Large intestine (tissue), 3 donors: ENCODE results near the gene EPB42. TPM values are rescaled to one million over a fixed set of nuclear protein-coding genes. Genes with fewer than 3 reads are reported as not detected.
"Not testable (repeated sequence)": the region's sequence is repeated elsewhere in the genome, so short reads cannot be mapped to it uniquely, and the experiment has no call there.

ENCODE experiments used
- DNase-seq, 2 donors: peaks; one replicate each; pipeline versions ENCODE4 v3.0.0 to v3.0.0-alpha.2; 2013
- H3K27ac ChIP-seq: one replicate; pipeline ENCODE4 v1.5.1; 2013; ENCODE audit warnings: low read length
- H3K27me3 ChIP-seq: 2 replicates; pipeline ENCODE4 v1.6.1; 2013; ENCODE audit warnings: low read length; ENCODE audit not compliant: control insufficient read depth, insufficient read depth
- H3K36me3 ChIP-seq: 2 replicates; pipeline ENCODE4 v1.6.1; 2013; ENCODE audit warnings: low read length; ENCODE audit not compliant: control insufficient read depth, insufficient read depth
- H3K4me1 ChIP-seq: one replicate; pipeline ENCODE4 v1.6.1; 2013; ENCODE audit warnings: low read length; ENCODE audit not compliant: control insufficient read depth, insufficient read depth
- H3K4me3 ChIP-seq: one replicate; pipeline ENCODE4 v1.5.1; 2013; ENCODE audit warnings: low read length
- H3K9me3 ChIP-seq: one replicate; pipeline ENCODE4 v1.6.1; 2013; ENCODE audit warnings: mild to moderate bottlenecking, low read depth, low read length, moderate library complexity; ENCODE audit not compliant: control insufficient read depth
- WGBS: methylation state at CpG from one replicate; pipeline ENCODE4 v1.1.5; 2013; ENCODE audit warnings: low lambda C conversion rate; ENCODE audit not compliant: insufficient coverage; 5-methylcytosine and 5-hydroxymethylcytosine counted together
- polyA plus RNA-seq: library from polyadenylated mRNA; unstranded; fragments of 120-200 nt; gene quantifications from one replicate; pipeline ENCODE4 v1.2.1, GENCODE V29; 2013

Gene EPB42
- polyA plus RNA-seq, 1 donor, result 2.8 TPM

DNA sequence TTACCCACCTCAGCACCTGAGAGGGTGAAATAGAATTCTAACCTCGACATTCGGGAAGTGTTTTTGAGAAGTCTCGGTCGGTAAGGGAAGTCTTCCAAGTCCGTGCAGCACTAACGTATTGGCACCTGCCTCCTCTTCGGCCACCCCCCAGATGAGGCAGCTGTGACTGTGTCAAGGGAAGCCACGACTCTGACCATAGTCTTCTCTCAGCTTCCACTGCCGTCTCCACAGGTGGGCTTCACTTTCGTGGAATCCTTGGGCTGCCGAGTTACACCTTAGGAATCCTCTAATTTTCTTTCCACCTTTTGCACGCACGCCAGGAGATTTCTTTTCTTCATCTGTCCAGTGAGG lies 34.8 kb downstream of the EPB42 start:
- DNase-seq, result peak in 1 of 2 donors; percentile 61
- H3K4me1 ChIP-seq, result peaks cover 6% of the 10 kb centered on the region
- peak overlapping the region; percentile 85 for H3K27ac ChIP-seq
- no peaks in the 10 kb centered on the region for H3K9me3 ChIP-seq
- WGBS, result no CpG with 5 or more reads among the region's 13 CpGs
- H3K4me3 ChIP-seq, result peak overlapping the region; percentile 63
- no peaks in the 10 kb centered on the region for H3K27me3 ChIP-seq
- H3K36me3 ChIP-seq, result peaks cover 31% of the 10 kb centered on the region

DNA sequence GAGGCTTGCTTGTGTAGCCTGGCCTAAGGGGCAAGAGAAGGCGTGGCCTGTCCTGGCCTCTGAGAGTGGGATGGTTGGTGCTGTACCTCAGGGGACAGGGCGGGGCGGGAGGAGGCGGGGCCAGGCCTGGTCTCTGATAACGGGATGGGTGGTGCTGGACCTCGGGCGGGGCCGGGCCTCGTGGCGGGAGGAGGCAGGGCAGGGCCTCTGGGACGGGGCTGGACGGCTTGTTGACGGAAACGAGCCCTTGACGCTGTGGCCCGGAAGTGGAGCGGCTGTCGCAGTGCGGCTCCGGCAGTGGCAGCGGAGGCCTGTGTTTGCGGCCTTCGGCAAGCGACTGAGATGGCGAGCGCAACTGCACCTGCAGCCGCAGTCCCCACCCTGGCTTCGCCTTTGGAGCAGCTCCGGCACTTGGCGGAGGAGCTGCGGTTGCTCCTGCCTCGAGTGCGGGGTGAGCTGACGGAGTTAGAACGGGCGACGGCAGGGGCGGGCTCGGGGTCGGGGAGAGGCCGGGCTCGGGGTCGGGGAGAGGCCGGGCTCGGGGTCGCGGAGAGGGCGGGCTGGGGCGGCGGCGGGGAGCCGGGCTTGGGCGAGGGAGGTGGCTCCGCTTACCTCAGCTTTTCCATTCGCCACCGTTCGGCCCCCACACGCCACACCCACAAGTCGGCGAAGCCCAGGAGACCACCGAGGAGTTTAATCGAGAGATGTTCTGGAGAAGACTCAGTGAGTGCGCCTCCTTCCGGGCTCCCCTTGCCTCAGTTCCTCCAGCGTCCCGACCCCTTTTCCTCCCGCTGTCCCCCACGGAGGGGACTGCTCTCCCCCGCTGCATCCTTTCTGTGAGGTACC lies 35.4 kb downstream of the EPB42 start, which contains the start of gene CCNDBP1:
Gene CCNDBP1 (plus strand): TSS at position 247 of the 846 bp plus-strand sequence. CDS start 96 bp downstream, at position 343.
- no CpG with 5 or more reads among the region's 69 CpGs for WGBS

GRCh38 chr15:43184407-43185124 lies 36.3 kb downstream of the EPB42 start:
- Histone ChIP-seq H3K36me3 (peaks cover 17% of the 10 kb centered on the region), H3K4me1 (peaks cover 6% of the 10 kb centered on the region), H3K4me3 (peak overlapping the region; percentile 63), H3K27me3 (no peaks in the 10 kb centered on the region), H3K27ac (peak overlapping the region; percentile 52), H3K9me3 (no peaks in the 10 kb centered on the region)
- DNase-seq, result peak in 1 of 2 donors; percentile 10
- WGBS, result 100% methylated on average over 1 of the region's 9 CpGs

More for the DNA sequence above, 35.4 kb downstream of the EPB42 start, which contains the start of gene CCNDBP1:
- Histone ChIP-seq H3K9me3 (no peaks in the 10 kb centered on the region), H3K4me3 (peak within 1 kb of the TSS; percentile 63), H3K27me3 (no peaks in the 10 kb centered on the region), H3K4me1 (peaks cover 6% of the 10 kb centered on the region), H3K27ac (peak within 1 kb of the TSS; percentile 85), H3K36me3 (peaks cover 25% of the 10 kb centered on the region)
- peak; percentile 95 to 98 for DNase-seq

GRCh38 chr15:43183270-43183669 lies 37.5 kb downstream of the EPB42 start:
- peaks cover 10% of the 10 kb centered on the region for H3K36me3 ChIP-seq
- no peaks in the 10 kb centered on the region for H3K27me3 ChIP-seq
- no peak overlapping the region for H3K27ac ChIP-seq
- 92% methylated on average over 2 of the region's 3 CpGs for WGBS
- H3K4me1 ChIP-seq, result peaks cover 6% of the 10 kb centered on the region
- no peak for DNase-seq
- H3K4me3 ChIP-seq, result no peak overlapping the region
- no peaks in the 10 kb centered on the region for H3K9me3 ChIP-seq

DNA sequence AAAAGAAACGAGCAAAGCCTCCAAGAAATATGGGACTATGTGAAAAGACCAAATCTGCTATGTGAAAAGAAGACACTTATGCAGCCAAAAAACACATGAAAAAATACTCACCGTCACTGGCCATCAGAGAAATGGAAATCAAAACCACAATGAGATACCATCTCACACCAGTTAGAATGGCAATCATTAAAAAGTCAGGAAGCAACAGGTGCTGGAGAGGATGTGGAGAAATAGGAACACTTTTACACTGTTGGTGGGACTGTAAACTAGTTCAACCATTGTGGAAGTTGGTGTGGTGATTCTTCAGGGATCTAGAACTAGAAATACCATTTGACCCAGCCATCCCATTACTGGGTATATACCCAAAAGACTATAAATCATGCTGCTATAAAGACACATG lies 43.7 kb downstream of the EPB42 start:
- not testable (repeated sequence) for H3K9me3 ChIP-seq, DNase-seq, H3K4me1 ChIP-seq, H3K27me3 ChIP-seq, H3K4me3 ChIP-seq, H3K27ac ChIP-seq
- WGBS, result no CpG with 5 or more reads among the region's 2 CpGs
- H3K36me3 ChIP-seq, result peaks cover 23% of the 10 kb centered on the region

DNA sequence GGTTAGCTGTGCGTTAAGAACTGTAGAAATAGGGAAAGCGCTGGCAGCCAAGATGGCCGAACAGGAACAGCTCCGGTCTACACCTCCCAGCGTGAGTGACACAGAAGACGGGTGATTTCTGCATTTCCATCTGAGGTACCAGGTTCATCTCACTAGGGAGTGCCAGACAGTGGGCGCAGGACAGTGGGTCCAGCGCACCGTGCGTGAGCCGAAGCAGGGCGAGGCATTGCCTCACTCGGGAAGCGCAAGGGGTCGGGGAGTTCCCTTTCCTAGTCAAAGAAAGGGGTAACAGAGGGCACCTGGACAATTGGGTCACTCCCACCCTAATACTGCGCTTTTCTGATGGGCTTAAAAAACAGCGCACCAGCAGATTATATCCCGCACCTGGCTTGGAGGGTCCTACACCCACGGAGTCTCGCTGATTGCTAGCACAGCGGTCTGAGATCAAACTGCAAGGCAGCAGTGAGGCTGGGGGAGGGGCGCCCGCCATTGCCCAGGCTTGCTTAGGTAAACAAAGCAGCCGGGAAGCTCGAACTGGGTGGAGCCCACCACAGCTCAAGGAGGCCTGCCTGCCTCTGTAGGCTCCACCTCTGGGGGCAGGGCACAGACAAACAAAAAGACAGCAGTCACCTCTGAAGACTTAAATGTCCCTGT lies 45.0 kb downstream of the EPB42 start:
- no CpG with 5 or more reads among the region's 25 CpGs for WGBS
- not testable (repeated sequence) for H3K9me3 ChIP-seq, H3K27ac ChIP-seq, H3K4me3 ChIP-seq, H3K27me3 ChIP-seq, DNase-seq, H3K4me1 ChIP-seq
- H3K36me3 ChIP-seq, result peaks cover 24% of the 10 kb centered on the region

DNA sequence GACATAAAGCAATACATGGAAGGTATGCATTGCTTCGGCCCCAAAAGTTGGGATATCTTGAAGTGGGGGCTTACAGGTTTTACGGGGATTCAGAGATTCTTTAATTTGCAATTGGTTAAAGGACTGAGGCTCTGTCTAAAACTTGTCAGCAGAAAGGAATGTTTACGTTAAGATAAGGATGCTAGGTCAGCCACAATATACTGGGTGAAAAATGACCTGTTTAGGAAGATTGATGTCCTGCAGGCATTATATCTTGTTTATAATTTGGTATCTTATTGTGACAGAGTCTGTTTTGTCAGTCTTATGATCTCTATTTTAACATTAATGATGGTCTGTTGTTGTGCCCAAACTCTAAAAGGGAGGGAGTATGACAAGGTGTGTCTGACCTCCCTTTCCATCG lies 50.9 kb downstream of the EPB42 start:
- no peak overlapping the region for H3K4me3 ChIP-seq
- H3K9me3 ChIP-seq, result peaks cover 2% of the 10 kb centered on the region
- H3K4me1 ChIP-seq, result no peaks in the 10 kb centered on the region
- no CpG with 5 or more reads among the region's 4 CpGs for WGBS
- no peak for DNase-seq
- peaks cover 42% of the 10 kb centered on the region for H3K36me3 ChIP-seq
- H3K27me3 ChIP-seq, result no peaks in the 10 kb centered on the region
- no peak overlapping the region for H3K27ac ChIP-seq

DNA sequence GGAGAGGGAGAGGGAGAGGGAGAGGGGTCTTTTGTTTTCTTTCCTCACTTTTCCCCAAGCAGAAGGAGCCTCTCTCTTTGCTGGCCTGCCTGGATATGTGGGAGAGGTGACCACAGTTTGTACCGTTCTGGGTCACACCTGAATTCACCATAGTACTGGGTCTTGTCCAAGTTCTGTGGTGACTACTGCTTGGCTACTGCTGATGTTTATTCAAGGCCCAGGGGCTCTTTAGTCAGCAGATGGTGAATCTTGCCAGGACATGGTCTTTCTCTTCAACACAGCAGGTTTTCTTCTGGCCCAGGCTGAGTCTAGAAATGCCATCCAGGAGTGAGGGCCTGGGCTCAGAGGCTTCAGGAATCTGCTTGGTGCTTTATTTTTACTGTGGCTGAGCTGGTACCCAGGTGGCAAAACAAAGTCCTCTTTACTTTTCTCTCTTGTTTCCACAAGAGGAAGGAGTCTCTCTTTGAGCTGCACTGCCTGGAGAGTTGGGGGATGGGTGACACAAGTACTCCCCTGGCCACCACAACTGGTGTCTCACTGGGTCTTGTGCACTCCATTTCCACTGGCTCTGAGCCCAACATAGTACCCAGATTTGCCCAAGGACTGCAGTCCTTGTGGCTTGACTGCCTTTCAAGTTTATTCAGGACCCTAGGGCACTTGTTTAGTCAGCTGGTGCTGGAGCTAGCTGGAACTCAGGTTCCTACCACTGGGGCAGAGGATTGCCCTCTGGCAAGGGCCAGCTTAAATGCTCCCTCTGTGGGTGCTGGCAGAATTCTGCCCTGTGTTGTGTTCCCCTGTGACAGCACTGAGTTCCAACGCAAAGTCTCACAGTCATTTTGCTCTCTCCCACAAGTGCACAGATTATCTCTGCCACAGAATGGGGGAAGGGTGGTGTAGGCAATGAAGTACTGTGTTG lies 52.4 kb downstream of the EPB42 start:
- H3K27me3 ChIP-seq, result no peaks in the 10 kb centered on the region
- no peak overlapping the region for H3K27ac ChIP-seq
- no peak overlapping the region for H3K4me3 ChIP-seq
- H3K9me3 ChIP-seq, result peaks cover 2% of the 10 kb centered on the region
- H3K4me1 ChIP-seq, result no peaks in the 10 kb centered on the region
- WGBS, result no CpG with 5 or more reads among the region's 2 CpGs
- peak in 1 of 2 donors; percentile 4 for DNase-seq
- peaks cover 31% of the 10 kb centered on the region for H3K36me3 ChIP-seq

GRCh38 chr15:43167261-43167660 lies 53.6 kb downstream of the EPB42 start:
- DNase-seq, H3K27ac ChIP-seq, H3K4me1 ChIP-seq, H3K4me3 ChIP-seq, H3K9me3 ChIP-seq, H3K27me3 ChIP-seq: not testable (repeated sequence)
- H3K36me3 ChIP-seq, result peaks cover 26% of the 10 kb centered on the region
- WGBS, result no CpG with 5 or more reads among the region's 28 CpGs
